Activated gamma-delta T cell treated with anti-CD3 and anti-CD28 coated beads, Interleukin-2, amount 50 U/mL, for 16 hours (primary cell): ENCODE results near the gene CALHM3.
"Not testable (repeated sequence)": the region's sequence is repeated elsewhere in the genome, so short reads cannot be mapped to it uniquely, and the experiment has no call there.

Experiments
- DNase-seq: peaks from one replicate; pipeline ENCODE4 v3.0.0-alpha.2; 2020; ENCODE audit warnings: low read depth

CALHM3 gene

DNA sequence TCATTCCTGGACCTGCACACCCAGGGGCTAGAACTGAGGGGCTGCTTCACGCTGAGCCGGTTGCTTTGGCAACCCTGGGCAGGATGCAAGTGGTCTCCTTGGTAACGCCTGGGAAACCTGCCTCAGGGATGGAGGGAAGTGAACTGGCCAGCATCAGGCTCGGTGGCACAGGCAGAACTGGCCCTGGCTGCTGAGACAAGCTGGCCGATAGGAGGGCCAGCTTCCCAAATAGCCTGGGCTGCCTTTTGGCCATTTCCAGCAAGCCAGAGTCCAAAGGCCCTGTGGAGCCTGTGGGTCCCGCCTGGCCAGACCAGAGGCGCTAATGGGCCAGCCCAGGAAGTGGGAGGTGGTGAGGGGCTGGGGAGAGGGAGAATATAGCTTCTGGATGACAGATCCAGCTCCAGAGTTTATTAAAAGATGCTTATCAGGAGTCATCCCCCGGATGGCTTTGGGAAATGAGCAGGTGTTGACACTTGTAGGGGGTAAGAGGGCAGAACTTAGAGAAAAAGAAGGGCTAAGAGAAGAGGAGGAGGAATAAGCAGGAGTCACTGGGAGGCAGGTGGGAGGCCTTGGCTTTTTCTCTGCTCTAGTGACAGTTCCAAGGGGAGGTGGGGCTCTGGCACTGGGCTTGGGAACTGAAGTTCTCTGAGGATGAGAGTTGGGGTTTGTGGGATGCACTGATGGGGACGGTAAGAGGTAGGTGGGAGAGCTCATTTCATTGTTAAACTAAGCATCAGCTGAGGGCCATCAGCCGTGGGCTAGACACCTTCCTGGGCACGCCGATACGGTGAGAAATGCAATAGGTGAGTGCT, 24.0 kb upstream of the CALHM3 start:
- no peak for DNase-seq

DNA sequence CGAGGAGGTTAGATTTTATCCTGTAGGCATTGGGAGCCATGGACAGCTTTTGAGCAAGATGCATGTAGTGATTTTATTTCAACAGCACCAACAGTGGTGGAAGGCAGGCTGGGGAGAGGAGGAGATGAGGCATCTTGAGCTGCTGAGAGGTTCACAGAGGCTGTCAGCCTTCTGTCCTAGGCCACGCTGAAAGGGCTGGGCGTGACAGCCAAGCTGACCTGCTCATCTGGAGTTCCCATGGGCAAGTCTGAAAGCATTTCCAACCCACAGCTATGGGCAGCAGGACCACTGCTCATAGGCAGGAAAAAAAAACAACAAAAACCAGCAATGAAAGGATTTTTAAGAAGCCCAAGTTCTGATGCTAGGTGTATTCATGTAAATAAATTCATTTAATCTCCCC, 22.1 kb upstream of the CALHM3 start:
- DNase-seq, result no peak

DNA sequence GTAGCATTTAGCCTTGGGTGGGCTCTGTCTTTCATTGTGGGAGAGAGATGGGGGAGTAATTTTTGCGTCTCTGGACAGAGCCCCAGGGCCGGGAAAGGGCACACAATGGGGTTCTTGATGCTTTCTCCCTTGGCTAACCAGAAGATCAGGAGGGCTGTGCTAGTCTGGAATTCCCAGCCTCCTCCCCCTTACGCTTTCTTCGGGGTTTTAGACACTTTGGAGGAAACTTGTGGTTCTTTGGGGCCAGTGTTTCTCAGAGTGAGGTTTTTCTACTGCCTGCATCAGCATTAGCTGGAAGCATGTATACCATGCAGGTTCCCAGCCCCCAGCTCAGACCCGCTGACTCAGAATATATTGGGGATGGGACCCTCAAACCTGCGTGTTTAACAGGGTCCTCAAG, 21.4 kb upstream of the CALHM3 start:
- no peak for DNase-seq

DNA sequence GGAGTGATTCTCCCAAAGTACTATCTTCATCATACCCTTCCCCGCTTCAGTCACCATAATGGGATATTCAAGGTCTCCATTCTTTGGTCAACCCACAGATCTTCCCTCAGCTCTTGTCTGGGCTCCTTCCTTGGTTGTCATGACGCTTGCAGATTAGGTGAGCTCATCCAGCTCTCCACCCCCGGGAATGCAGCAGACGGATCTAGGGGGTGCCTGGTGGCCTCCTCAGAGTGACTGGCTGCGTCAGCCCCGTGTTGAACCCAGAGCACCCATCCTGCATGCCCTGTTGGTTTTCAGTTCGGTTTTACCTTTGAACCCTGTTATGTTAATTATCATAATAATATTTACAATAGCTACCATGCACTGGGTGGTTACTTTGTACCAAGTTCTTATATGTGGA, 20.8 kb upstream of the CALHM3 start:
- DNase-seq, result no peak

DNA sequence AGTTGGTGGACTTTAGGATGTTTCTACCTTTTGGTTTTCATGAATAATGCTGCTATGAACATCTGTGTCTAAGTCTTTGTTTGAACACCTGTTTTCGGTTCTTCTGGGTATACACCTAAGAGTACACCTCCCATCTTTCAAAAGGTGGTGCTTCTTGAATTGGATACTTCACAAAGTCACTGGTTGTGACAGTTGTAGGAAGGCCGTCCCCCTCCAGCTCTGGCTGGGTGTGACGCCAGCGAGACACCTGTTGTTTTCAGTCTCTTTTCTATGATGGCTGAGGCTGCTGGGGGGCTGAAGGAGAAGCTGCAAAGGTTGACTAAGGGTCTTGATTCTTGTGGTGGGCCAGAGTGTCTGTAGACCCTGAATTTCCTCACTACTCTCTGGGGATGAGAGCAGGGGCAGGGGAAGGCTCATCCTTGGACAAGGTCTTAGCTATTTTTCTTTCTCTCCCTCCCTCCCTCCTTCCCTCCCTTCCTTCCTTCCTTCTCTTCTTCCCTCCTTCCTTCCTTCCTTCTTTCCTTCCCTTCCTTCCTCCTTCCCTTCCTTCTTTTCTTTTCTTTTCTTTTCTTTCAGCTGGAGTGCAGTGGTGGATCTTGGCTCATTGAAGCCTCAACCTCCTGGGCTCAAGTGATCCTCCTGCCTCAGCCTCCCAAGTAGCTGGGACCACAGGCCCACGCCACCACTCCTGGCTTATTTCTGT, 20.0 kb upstream of the CALHM3 start:
- no peak for DNase-seq

DNA sequence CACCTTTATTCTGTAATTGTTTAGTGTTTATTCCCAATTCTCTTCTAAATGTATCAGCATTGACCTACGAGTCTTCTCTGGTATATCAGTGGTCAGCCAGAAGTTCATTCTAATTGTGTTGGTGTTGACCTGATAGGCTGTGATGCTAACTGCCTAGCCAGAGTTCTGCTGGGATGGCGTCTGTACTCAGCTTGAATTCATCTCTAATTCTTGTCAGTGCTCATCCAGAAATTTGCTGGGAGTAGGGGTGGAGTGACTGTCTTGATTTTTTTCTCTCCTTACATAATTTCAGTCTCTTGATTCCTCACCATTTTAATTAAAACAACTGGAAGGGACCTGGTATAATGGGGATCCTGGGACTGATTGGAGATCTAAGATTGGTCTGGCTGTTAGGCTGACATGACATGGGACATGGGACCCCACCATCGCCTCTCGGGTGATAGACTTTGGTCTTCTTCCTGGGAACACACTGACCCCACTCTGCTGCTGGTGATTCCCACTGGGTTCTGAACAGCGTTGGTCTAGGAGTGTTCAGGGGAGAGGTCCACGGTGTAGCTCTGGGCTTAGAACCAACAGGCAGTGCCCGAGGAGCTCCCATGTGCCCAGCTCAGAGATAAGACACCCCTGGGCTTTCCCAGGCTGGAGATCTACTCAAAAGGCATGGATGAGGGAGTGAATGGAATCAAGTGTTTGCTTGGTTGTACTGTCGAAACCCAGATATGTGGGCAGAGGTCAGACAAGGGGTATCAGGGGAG, 18.3 kb upstream of the CALHM3 start:
- DNase-seq, result no peak

DNA sequence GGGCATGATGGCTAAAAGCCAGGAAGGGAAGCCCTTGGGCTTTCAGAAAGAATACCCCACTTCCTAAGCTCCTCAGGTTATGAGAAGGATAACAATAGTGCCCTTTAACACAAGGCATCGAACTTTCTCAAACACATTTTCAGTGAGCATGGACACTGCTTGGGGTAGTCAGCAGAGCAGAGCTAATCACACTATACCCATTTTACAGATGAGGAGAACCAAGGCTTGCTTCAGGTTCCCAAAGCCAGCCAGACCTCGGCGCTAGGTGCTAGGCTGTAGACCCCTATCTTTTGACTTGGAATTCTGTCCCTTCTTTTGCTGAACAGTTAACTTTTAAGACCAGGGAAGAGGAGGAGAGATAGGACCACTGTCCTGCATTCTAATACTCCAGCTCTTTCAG, 16.3 kb upstream of the CALHM3 start:
- DNase-seq, result no peak

DNA sequence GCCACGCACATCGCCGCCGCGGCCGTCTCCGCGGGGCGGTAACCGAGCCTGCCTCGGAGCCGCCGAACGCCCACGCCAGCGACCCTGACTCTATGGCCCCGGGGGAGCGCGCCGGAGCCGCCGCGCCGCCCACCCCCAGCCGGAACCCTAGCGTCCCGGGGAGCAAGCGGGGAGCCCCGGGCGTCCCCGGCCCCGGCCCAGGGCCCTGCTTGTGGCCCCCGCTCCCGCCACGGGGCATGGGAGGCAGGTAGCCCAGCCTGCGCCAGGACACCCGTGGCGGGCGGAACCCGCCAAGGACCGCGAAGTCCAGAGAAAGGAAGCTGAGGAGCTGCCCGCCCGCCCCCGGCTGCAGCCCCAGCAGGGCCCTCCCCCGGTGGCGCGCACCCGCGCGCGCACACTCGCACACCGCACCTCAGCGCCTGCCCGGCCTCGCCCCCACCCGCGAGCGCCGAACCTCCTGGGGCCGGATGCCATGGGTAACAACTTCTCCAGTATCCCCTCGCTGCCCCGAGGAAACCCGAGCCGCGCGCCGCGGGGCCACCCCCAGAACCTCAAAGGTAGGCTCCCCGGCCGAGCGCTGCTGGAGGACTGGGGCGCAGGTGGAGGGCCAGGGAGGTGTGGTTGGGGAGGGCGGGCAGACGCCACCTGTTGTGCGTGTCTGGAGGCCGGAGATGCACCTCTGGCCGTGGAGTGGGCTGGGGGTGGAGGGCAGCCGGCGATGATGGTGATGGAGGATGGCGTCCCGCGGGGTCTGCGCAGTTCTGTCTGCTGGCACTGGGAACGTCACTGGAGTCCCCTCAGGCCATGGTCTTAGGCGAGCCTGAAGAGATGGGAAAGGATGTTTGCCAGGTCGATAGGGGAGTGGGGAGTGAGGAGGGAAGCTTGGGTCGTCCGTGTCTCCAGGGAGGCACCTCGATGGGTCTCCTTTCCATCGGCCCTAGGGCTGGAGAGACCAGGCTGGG, 15.2 kb upstream of the CALHM3 start:
- DNase-seq, result peak; percentile 9

DNA sequence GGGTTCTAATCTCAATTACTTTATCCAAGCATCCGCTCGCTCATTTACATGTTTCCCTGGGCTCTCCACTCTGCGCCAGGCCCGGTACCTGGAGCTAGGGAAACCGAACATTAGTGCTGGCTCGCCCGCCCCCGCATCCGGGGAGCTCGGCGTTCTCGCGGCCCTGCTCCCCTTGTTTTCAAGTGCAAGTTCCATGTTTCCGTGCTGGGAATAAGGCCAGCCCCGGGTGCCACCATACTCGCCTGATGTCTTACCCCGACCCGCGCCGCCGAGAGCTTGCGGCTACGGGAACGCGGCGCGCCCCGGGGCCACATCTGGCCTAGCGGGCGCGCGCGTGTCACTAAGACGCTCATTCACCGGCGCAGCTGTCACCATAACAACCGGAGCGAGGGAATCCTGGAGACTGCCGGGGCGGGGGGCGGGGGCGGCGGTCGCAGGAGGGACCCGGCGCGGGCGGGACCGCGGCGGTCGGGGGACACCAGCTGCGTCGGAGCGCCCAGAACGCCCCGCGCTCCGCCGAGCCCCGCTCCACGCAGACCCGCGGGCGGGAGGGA, 14.4 kb upstream of the CALHM3 start, which contains the start of gene NEURL1:
Gene NEURL1 (plus strand): TSS at position 344 of the 554 bp plus-strand sequence. CDS start 683 bp downstream, outside the sequence.
- DNase-seq, result no peak

DNA sequence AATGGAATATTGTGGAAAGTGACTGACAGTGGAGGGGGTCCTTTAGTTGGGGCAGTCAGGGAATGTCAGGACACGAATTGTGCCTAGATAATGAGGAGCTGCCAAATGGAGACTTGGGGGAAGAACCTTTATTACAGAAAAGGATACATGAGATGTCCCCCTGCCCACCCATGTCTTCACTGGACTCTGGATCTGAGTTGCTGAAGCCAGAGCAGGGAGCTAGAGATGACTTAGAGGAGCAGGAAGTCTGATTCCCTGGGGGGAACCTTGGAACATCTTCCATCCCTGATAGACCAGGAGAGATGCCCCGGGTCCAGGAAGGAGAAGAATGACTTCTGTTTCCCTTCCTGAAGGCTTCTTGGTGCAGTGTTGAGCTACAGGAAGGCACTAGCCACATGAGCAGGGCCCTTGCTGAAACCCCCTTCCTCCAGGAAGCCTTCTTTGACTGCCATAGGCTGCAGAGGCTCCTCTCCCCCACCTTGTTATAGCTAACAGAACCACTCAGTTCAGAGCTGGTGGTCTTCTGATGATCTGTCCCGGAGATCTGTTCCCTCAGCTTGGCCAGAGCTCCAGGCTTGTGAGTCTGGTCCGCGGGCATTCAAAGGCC, 13.7 kb upstream of the CALHM3 start:
- no peak for DNase-seq

DNA sequence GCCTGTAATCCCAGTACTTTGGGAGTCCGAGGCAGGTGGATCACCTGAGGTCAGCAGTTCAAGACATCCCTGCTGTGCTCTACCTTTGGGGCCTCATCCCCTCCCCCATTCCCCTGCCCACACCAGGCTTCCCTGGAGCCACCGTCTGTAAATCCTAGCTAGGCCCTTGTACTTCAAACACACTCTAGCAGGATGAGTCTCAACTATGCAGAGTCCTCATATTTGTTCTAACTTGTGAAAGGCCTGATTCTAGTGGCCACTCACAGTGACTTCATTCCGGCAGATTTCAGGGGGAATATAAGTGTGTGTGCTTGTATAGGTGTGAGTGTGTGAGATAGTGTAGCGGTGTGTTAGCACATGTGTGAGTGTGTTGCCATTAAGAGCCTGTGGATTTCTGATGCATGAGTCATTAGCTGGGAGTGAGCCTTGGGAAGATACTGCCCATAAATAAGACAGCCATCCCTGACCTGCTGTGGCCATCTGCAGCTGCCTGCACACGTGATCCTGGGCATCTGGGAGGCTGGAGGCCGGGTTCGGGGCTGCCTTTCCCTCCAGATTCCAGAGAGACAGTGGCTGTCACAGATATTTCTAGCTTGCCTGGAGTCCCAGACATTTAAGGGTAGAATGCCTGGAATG, 12.8 kb upstream of the CALHM3 start:
- no peak for DNase-seq

DNA sequence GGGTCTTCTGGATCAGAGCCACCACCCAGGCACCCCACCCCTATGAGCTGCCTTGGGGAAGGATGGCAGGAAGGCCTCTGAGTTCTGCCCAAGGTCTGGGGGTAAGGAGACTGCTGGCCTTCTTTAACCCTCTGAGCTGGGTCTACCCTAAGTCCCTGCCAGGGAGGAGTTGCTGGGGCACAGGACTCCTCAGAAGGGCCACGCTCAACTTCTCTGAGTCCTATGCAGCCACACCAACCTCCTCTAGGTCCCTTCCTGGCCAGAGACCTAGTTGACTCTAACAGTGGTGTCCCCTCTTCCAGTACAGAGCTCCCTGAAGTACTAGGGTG, 11.9 kb upstream of the CALHM3 start:
- DNase-seq, result no peak

DNA sequence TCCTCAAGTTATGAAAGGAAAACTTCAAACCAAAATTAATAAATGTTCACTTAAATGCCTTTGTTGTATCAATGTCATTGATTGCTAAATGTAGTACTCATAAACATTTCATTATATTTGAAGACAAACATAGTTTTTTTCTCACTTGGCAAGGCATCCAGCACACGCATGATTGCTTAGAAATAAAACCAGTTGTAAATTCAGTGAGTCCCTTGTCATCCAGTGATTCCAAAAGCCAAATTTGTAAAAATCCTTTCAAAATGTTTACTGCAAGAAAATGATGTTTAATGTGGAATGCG, 8.3 kb upstream of the CALHM3 start:
- DNase-seq, result no peak

DNA sequence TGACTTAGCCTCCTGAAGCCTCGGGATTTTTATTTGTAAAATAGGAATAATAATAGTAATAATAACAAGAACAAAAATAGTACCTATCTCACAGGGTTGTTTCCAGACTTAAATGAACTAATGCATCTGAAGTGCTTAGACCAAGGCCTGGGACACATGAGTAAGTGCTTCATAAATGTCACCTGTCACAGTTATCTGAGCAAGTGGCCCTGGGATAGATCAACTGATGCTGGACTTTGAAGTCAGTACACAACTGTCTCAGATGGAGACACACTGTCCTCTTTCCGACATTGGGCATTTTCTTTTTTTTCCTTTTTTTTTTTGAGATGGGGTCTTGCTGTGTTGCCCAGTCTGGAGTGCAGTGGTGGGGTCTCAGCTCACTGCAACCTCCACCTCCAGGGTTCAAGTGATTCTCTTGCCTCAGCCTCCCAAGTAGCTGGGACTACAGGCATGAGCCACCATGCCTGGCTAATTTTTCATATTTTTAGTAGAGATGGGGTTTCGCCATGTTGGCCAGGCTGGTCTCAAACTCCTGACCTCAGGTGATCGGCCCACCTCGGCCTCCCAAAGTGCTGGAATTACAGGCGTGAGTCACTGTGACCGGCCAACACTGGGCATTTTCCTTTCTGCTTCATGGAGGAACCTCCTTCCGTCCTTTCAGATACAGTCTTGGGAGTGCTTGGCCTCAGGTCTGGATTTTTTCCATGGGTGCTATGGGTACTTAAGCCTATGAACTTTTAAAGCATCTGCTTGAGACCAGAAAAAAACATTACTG, 7.8 kb upstream of the CALHM3 start:
- not testable (repeated sequence) for DNase-seq

DNA sequence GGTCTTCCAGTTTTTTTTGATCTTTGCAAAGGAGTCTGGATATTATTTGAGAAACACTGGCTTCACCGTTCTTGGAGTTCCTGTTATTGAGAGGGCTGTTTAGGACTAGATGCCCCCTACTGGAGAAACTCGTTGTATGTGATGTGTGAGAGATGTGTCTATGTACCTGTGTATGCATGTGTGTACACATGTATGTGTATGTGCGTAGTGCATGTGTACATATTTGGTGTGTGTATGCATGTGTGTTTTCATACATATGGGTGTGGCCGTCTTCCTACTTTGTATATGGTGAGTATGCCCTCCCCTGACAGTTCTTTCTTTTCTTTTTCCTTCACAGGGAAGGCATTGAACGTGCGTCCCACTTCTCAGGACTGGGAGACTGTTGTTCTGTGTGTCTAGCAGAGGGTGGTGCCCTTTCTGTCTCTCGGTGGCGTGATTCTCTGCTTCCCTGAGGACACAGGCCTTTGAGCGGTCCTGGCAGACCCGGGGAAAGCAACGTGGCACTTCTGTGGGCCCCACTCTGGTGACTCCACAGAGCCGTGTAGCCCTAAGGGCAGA, 3.0 kb upstream of the CALHM3 start:
- DNase-seq, result peak; percentile 28

DNA sequence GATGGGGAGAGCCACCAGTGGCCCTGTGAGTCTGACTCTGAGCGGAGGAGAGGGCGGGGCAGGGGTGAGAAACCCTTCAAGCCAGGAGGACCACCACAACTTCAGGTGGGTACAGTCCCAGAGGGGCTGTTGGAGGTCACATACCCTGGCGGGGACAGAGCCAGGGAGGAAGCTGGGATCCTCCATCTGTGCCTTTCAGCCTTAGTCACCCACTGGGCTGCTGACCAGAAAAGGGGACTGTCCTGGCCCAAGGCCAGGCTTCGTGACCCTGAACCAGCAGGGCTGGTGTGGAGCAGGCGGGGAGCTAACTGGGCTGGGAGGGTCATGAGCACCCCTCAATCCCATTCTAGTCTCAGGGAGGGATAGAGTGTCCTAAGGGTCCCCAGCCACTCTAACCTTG, 1.5 kb upstream of the CALHM3 start:
- DNase-seq, result no peak

DNA sequence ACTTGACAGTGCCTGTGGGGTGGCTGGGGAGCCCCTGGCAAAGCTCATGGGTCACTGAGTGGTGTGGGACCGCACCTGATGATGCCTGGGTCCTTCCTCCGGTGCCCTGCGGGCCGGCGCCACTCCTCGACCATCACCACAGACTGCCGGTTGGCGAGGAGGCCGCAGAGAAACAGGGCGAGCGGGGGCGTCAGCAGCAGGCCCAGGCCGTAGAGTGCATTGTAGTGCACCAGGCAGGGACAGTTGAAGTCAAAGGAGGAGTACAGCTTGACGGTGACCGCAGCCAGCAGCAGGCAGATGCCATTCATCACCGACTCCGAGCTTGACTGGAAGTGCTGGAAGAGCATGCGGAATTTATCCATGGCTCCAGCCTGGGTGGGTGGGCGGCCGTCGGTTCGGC, 369 bp downstream of the CALHM3 start:
- DNase-seq, result no peak

DNA sequence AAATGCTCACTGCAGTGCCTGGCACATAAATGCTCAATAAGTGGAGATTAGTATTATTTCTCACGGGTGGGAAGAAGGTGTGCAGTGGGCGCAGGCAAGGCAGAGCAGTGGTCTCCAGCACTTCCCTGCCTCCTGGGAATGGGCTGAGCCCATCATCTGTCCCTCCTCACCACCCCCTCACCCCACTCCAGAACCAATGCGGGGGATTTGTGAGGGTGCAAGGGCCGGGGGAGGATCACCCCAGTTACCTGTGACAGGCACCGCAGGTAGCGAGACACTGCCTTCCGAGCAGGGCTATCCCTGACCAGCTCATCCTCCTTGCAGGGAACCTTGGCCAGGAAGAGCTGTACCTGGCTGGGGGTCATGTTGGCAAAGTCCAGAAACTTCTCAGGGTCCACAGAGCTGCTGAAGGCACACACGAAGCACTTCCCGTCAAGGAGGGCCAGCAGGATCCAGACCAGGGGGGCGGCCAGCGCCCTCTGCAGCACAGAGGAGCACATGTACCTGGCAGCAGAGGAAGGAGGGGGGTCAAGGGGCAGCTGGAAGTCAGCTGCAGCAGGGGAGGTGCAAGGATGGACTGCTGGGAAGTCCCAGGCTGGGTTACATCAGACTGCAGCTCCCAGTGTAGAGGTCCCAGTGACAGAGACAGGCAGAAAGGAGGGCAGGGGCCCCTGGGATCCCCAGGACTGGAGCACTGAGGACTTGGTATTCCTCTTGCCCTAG, 2.8 kb downstream of the CALHM3 start:
- DNase-seq, result no peak

DNA sequence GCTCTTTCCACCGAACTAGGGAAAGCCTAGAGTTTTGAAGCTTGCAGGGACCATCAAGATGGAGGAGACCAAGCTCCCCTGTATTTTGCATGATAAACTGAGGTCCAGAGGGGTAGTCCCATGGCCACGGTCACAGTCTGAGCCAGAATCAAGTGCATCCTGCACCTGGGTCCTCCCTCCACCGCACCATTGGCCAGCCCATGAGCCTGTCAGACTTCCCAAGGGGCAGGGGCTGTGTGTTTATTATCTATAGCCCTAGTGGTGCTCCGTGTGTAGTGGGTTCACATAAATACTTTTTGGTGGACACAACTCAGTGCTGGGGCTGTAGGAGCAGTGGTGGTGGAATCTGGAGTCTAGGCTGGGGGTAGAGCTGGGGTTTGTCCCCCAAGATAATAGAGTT, 3.6 kb downstream of the CALHM3 start:
- DNase-seq, result no peak
